ENCODE data around the gene SLC9A3. TPM values are rescaled to one million over a fixed set of nuclear protein-coding genes. Genes with fewer than 3 reads are reported as not detected.
A peak's percentile ranks its signal among the peaks of the same experiment; 100 is the strongest.

Gene SLC9A3
- total RNA-seq, 1 donor from 2014 or later = 0.81 TPM

DNA sequence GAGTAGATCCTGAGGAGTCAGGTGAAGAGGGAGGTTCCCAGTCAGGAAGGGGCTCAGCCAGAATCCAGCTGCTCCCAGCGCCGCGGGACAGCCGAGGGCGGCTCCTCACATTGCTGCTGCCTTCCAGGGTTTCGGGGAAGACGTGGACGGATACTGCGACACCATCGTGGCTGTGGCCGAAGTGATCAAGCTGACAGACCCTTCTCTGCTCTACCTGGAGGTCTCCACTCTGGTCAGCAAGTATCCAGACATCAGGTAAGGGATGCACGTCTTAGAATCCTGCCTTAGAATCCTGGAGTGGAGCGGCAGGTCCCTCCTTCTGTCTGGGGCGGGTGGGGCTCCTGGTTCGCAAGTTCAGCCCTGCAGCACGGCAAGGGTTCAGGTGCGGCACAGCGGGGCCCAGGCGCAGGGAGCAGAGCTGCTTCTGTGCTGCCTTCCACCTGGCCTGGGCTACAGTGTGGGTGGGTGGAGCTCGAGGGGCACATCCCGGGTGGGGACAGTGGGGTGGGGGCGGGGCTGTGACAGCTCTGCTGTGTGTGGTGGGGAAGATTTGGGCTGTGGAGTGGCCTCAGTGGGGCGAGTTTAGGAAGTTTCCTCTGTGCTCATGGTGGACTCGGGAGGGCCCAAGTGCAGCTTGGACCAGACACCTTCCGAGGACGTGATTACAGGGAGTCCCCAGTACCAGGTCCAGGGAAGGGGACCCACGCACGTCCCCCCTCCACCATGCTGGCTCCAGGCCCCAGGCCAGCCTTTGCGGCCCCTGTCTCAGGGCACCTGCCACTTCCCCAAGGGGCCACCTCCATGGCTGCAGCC lies 58.5 kb downstream of the SLC9A3 start:
- no peak for DNase-seq (ENCODE audit: low spot score)
- no peak for ATAC-seq

GRCh38 chr5:464843-465590 lies 59.2 kb downstream of the SLC9A3 start:
- DNase-seq (ENCODE audit: low spot score) = no peak
- no peak for ATAC-seq

GRCh38 chr5:464446-464842 lies 59.8 kb downstream of the SLC9A3 start:
- ATAC-seq (no peak), DNase-seq (ENCODE audit: low spot score) (no peak)

GRCh38 chr5:463952-464351 lies 60.3 kb downstream of the SLC9A3 start:
- no peak for ATAC-seq
- DNase-seq (ENCODE audit: low spot score) = no peak

GRCh38 chr5:463301-463700 lies 60.9 kb downstream of the SLC9A3 start:
- ATAC-seq = no peak

DNA sequence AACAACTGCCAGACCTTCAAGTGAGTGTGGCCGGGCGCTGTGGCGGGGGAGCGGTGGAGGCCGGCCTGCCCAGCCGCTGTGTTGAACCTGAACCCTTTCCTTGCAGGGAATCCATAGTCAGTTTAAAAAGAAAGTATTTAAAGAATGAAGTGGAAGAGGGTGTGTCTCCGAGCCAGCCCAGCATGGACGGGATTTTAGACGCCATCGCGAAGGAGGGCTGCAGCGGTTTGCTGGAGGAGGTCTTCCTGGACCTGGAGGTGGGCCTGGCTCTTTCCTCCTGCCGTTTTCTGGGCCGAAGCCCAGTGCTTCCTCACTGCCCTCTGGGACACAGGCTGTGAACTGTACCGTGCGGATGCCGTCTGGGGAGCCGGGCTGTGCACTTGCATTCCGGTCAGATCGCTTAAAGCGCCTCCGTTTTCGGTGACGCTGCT lies 62.2 kb downstream of the SLC9A3 start:
- DNase-seq (ENCODE audit: low spot score) (no peak), ATAC-seq (no peak)

More at GRCh38 chr5:463301-463700, 60.9 kb downstream of the SLC9A3 start:
- DNase-seq (ENCODE audit: low spot score) = no peak

GRCh38 chr5:460273-460625 lies 64.0 kb downstream of the SLC9A3 start:
- ATAC-seq (no peak), DNase-seq (ENCODE audit: low spot score) (no peak)

DNA sequence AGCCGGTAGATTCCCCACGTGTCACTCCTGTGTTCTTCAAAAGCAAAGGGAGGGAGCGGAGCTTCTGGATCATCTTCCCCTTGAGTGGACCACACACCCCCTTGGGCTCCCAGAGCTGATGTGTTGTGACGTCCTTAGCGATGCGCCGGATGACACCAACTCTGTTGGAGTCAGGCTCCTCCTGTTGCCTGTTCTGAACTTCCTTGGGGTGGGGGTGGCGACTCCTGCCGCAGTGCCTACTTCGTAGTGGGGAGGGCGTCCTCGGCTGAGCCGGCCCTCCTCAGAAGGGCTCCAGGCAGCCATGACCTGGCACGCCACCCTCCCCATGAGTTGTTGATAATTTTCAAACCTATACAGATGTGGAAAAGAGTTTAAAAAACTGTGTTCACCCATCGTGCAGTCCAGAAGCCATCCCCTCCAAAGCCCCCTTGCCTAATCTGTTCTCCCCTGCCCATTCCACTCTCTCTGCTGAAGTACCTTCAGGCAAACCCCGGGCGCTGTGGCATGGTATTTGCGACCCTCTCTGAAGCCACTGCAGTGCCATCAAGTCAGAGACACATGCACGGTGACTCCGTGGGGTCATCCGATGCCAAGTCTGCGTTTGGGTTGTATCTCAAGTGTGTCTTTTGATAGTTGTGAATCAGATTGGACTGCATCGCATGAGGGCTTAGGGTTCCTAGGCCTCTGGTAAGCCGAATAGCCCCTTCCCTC lies 64.5 kb downstream of the SLC9A3 start:
- ATAC-seq (no peak), DNase-seq (ENCODE audit: low spot score) (no peak)

DNA sequence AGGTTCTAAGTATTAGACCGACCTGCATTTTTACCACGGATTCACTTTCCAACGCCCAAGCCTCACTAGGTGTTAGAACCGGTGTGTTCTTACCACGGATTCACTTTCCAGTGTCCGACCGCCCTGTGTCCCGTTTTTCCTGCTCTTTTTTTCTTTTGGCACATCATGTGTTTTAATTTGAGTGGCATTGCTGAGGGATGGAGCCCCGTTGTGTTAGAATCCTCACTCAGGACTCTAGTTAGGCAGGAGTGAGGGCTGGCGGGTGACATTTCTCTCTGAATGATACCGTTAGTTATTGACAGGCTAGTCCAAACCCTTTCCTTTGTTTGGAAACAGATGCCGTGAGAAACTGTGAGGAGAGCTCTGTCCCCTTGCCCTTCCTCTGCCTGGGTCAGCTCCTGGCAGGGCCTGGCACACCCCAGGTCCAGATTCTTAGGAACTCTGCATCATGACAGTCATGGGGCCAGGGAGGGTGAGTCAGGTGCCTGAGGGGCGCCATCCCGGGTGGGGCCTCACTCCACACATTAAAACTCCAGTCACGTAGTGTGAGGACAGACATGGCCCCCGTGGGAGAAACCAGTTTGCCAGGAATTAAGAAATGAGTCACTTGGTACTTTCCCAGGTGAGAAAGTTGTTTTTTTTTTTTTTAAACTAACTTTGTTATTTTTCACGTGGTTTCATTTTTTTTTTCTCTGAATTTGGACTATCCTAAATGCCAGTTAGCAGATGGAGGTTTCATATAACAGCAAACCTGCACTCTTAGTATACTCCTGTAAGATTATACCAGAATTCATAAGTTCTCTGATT lies 65.5 kb downstream of the SLC9A3 start:
- no peak for ATAC-seq
- DNase-seq (ENCODE audit: low spot score) = no peak

DNA sequence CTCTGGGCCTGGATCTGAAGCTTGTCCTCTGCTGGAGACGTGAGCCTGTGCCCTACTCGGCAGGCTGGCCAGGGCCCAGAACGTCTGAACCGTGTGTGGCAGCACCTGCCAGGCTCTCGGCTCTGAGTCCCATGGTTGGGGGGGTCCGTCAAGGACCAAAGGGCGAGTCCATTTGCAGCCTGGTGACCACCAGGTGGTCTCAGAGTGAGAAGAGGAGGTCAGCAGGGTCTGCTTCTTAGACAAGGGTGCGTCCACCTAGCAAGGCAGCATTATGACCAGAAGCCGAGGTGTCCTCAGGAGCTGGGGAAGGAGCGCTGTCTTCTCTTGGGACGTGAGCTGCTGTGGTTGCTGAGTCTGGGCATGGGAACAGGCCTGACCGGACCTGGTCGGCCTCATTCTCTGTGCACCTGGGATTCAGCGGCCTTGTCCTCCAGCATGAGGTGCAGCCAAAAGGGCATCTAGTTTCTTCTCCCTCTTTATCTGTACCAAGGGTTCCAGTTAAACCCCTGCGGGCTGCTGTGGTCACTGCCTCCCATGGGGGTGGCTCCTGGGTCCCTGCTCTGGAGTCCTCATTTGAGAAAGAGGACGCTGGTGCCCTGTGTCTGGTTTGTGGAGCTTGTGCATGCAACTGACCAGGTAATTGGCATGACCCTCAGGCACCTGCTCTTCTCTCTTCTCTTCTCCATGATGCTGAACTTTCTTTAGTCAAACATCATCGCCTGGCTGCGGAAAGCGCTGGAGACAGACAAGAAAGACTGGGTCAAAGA lies 66.9 kb downstream of the SLC9A3 start:
- no peak for DNase-seq (ENCODE audit: low spot score)
- ATAC-seq = no peak

DNA sequence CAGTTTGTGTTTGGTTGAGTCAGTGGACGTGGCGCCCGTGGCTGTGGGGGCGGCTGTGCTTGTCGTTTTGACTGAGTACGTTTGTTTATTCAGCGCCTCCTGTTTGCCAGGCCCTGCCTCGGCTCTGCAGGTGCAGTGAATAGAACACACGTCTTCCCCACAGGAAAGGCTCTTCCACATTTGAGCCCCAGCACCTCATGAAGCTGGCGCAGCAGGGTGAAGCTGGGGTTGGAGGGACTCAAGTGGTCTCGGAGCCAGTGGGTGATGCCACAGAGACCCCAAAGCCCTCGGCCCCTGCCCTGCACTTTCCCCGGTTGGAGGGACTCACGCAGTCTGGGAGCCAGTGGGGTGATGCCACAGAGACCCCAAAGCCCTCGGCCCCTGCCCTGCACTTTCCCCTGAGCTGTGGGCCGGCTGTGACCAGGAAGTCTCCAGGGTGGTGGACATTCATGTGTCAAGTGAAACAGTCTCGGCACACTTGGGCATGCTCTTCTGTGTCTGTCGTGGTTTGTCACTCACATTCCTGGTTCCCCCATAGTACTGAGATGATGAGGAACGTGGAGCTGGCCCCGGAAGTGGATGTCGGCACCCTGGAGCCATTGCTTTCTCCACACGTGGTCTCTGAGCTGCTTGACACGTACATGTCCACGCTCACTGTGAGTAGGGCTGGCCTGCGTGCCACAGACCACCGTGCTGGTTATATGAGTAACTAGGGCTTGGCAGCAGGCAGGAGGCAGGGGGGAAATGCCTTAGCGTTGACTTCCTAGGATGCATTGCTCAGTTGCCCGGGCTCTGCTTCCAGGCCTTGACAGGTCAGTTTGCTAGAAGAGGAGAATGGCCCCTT lies 67.7 kb downstream of the SLC9A3 start:
- no peak for DNase-seq (ENCODE audit: low spot score)
- ATAC-seq = no peak

DNA sequence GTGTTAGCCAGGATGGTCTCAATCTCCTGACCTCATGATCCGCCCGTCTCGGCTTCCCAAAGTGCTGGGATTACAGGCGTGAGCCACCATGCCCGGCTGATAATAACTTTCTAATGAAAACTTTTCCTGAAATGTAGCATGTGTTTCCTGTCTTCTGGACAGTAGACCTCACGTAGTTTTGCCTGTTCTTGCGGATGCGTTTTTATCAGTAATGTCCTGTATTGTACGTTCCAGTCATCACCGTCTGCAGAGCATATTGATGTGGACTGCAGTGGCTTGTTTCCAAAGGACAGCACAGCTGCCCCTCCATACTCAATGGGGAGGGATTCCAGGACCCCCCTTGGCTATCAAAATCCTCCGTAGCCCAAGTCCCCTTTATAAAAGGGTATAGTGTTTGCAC lies 68.4 kb downstream of the SLC9A3 start:
- DNase-seq (ENCODE audit: low spot score) (no peak), ATAC-seq (no peak)

DNA sequence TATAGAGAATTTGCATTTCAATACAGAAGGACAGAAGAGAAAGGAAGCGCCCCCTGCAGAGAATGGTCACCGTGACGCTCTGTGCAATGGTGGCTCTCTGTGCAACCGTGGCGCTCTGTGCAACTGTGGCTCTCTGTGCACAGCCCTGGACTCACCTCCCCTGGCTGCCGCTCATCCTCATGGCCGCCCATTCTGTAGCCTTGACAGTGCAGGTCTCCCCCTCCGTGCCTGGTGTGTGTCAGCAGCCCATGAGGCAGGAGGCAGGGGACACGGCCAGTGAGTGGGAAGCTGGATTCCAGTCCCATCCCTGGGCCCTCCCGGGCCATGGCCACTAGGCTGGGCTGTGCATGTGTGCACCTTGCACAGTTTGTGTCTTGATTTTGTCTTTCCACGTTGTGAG lies 69.3 kb downstream of the SLC9A3 start:
- DNase-seq (ENCODE audit: low spot score) (no peak), ATAC-seq (no peak)

GRCh38 chr5:453725-454481 lies 70.3 kb downstream of the SLC9A3 start:
- DNase-seq (ENCODE audit: low spot score) = peak; percentile 36
- ATAC-seq = no peak

DNA sequence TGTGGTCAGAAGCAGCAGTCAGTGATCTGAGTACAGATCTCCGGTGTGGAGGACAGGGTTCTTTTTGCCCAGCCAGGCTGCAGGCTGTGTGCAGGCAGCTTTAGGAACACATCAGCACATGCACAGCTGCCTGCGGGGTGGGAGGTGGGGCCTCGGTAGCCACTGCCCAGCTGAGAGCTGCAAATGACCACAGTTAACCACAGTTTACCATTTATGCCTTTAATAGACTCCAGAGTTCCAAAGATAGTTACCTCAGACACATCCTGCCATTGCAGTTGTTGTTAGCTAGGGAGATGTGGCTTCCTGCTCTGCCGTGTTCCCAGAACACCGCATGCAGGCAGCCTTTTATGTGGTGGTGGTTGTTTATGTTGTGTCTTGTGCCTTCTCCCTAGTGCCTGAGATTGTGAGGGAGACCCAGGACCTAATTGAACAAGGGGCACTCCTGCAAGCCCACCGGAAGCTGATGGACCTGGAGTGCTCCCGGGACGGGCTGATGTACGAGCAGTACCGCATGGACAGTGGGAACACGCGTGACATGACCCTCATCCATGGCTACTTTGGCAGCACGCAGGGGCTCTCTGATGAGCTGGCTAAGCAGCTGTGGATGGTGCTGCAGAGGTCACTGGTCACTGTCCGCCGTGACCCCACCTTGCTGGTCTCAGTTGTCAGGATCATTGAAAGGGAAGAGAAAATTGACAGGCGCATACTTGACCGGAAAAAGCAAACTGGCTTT lies 71.1 kb downstream of the SLC9A3 start:
- ATAC-seq = no peak
- DNase-seq (ENCODE audit: low spot score) = peak; percentile 29

- ATAC-seq (no peak), DNase-seq (ENCODE audit: low spot score) (no peak)
Observed at GRCh38 chr5:451587-452458, 72.4 kb downstream of the SLC9A3 start.

DNA sequence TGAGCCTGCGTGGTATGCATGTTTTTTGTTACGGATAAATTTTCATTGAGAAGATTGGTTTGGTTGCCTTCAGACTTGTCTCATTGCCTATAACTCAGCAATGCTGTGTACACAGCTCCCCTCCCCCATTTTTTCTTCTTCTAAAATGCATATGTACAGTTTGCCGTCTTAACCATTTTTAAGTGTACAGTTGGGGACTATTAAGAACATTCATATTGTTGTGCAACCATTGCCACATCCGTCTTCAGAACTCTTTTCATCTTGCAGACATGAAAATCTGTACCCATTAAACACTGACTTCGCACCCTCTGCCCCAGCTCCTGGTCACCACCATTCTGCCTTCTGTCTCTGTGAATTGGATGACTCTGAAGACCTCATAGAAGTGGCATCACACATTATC lies 75.1 kb downstream of the SLC9A3 start:
- DNase-seq (ENCODE audit: low spot score) (no peak), ATAC-seq (no peak)
